OCI-LY7 (cell line): Measurements from ENCODE around the gene TST. TPM values are rescaled to one million over a fixed set of nuclear protein-coding genes. Genes with fewer than 3 reads are reported as not detected.

ENCODE experiments used
- BruUV-seq: library from RNA; stranded (reverse); fragments of 400-500 nt; replicated peaks from 2 replicates; lab custom pipeline; 2021; lab: Mats Ljungman, UMichigan
- CTCF ChIA-PET: fragments of 300-600 bp; sonication (Branson Sonifier 250); formaldehyde crosslinking; loops from one replicate; lab custom pipeline; 2022; ENCODE audit warnings: antibody characterized with exemption; ENCODE audit not compliant: unreplicated experiment; lab: Charles Lee
- POLR2A ChIA-PET: fragments of 300-600 bp; sonication (Branson Sonifier 250); formaldehyde crosslinking; loops from one replicate; lab custom pipeline; 2022; ENCODE audit warnings: antibody characterized with exemption; lab: Charles Lee
- DNase-seq: peaks from one replicate; pipeline ENCODE4 v3.0.0-alpha.2; 2015; ENCODE audit warnings: low spot score
- H2AFZ ChIP-seq: fragments of 200-600 bp; sonication (generic), shearing (Covaris generic); 2 replicates; pipeline ENCODE4 v1.6.1; 2014; ENCODE audit warnings: mild to moderate bottlenecking, antibody characterized with exemption, low read length, moderate library complexity
- H3K27ac ChIP-seq: fragments of 200-600 bp; sonication (generic); 2 replicates; pipeline ENCODE4 v1.5.1; 2014; ENCODE audit warnings: mixed run types, low read depth, mild to moderate bottlenecking, moderate library complexity, low read length, inconsistent platforms; ENCODE audit not compliant: poor library complexity, severe bottlenecking
- H3K36me3 ChIP-seq: fragments of 200-600 bp; sonication (generic); 2 replicates; pipeline ENCODE4 v1.6.1; 2014; ENCODE audit warnings: mild to moderate bottlenecking, antibody characterized with exemption, low read length, moderate library complexity, mixed read lengths; ENCODE audit not compliant: insufficient read depth
- H3K4me1 ChIP-seq: fragments of 200-600 bp; sonication (generic); 2 replicates; pipeline ENCODE4 v1.5.1; 2014; ENCODE audit warnings: mild to moderate bottlenecking, low read length; ENCODE audit not compliant: insufficient read depth, poor library complexity, severe bottlenecking
- H3K4me2 ChIP-seq: fragments of 200-600 bp; sonication (generic); 2 replicates; pipeline ENCODE4 v1.6.1; 2014; ENCODE audit warnings: mild to moderate bottlenecking, low read length
- H3K4me3 ChIP-seq: fragments of 200-600 bp; sonication (generic); 2 replicates; pipeline ENCODE4 v1.5.1; 2014; ENCODE audit warnings: mild to moderate bottlenecking, low read depth, low read length; ENCODE audit not compliant: poor library complexity, severe bottlenecking
- H3K79me2 ChIP-seq: fragments of 200-600 bp; sonication (generic); 2 replicates; pipeline ENCODE4 v1.6.1; 2016; ENCODE audit warnings: low read depth, mild to moderate bottlenecking, low read length, moderate library complexity, mixed read lengths; ENCODE audit not compliant: insufficient read depth
- H3K9me2 ChIP-seq: fragments of 200-600 bp; sonication (generic); 2 replicates; pipeline ENCODE4 v1.6.1; 2016; ENCODE audit warnings: mild to moderate bottlenecking, low read length, mixed read lengths; ENCODE audit not compliant: insufficient read depth
- H3K9me3 ChIP-seq: fragments of 200-600 bp; sonication (generic); 2 replicates; pipeline ENCODE4 v1.6.1; 2014; ENCODE audit warnings: mild to moderate bottlenecking, mixed run types, low read length, mixed read lengths
- H4K20me1 ChIP-seq: fragments of 200-600 bp; sonication (generic); 2 replicates; pipeline ENCODE4 v1.6.1; 2014; ENCODE audit warnings: mild to moderate bottlenecking, antibody characterized with exemption, low read length, moderate library complexity, mixed read lengths; ENCODE audit not compliant: insufficient read depth
- CTCF ChIP-seq: fragments of 200-600 bp; sonication (generic); conservative IDR thresholded peaks from 2 replicates; pipeline ENCODE4 v1.5.1; 2014; ENCODE audit warnings: mild to moderate bottlenecking, antibody characterized with exemption, low read length, moderate library complexity, mixed read lengths
- EZH2phosphoT487 ChIP-seq: fragments of 200-600 bp; sonication (generic); IDR thresholded peaks from 2 replicates; pipeline ENCODE4 v1.6.1; 2018; ENCODE audit warnings: low read depth, borderline replicate concordance, mild to moderate bottlenecking, mixed run types, antibody characterized with exemption, low read length, moderate library complexity, mixed read lengths
- intact Hi-C: fragments of 100-400 bp; cut with micrococcal nuclease; formaldehyde crosslinking; loops from one replicate; pipeline ENCODE4 v1.10.0; 2022; ENCODE audit not compliant: unreplicated experiment
- small RNA-seq: library from RNA; depleted of rRNA; stranded (forward); fragments of <200 nt; gene quantifications from one replicate; pipeline ENCODE3, GENCODE V24; 2014
- total RNA-seq, 2 experiments: library from RNA; depleted of rRNA in 1 of 2; stranded (reverse); fragments of >200 nt in 1 of 2; shearing (Covaris generic) in 1 of 2; gene quantifications; 2 replicates each; pipeline ENCODE4 v1.2.3, GENCODE V29; 2014 to 2022

Gene TST
- total RNA-seq, 2 experiments from 2014 or later = 36.0 to 41.5 TPM

GRCh38 chr22:36963302-36963701, 55.9 kb downstream of the TST start:
- Histone ChIP-seq H3K9me3 (no peaks in the 10 kb centered on the region), H4K20me1 (no peaks in the 10 kb centered on the region), H3K4me1 (no peaks in the 10 kb centered on the region), H3K36me3 (no peaks in the 10 kb centered on the region), H3K4me2 (no peak overlapping the region), H3K79me2 (no peaks in the 10 kb centered on the region), H3K9me2 (no peaks in the 10 kb centered on the region), H2AFZ (no peak overlapping the region), H3K27ac (no peak overlapping the region), H3K4me3 (no peak overlapping the region)
- BruUV-seq = no TSS peak
- no peak for TF ChIP-seq EZH2phosphoT487
- no peak for TF ChIP-seq CTCF
- DNase-seq = no peak
- ChIA-PET POLR2A (interaction anchor here (0.6 kb wide), 1 partner anchor 804 kb away, joined by 5 read pairs; no protein-coding TSS in a partner anchor), CTCF (no interaction called here)
- intact Hi-C loops = no loop called here

- ChIA-PET CTCF (no interaction called here), POLR2A (no interaction called here)
- BruUV-seq = no TSS peak
- no peaks in the 10 kb centered on the region for H4K20me1 ChIP-seq
- H3K9me3 ChIP-seq = no peaks in the 10 kb centered on the region
- no peak overlapping the region for H3K27ac ChIP-seq
- H3K9me2 ChIP-seq = no peaks in the 10 kb centered on the region
- H3K4me3 ChIP-seq = no peak overlapping the region
- TF ChIP-seq EZH2phosphoT487 (no peak), CTCF (no peak)
- H2AFZ ChIP-seq = no peak overlapping the region
- H3K4me1 ChIP-seq = no peaks in the 10 kb centered on the region
- H3K79me2 ChIP-seq = no peaks in the 10 kb centered on the region
- intact Hi-C loops = no loop called here
- no peak overlapping the region for H3K4me2 ChIP-seq
- no peaks in the 10 kb centered on the region for H3K36me3 ChIP-seq
- no peak for DNase-seq
Measured at GRCh38 chr22:36961626-36962025, 57.6 kb downstream of the TST start.

Small RNAs within 50 kb of the gene (small RNA-seq; reads per million reads assigned to genes)
- not detected for gene RF00019

Other genes starting within 250 kb of the TST start
- gene IFT27, start 243.3 kb downstream of the TST start, total RNA-seq (2014; rRNA removed; shearing (Covaris generic)) = 18.3 and 22.1 TPM in 2 replicates
- 50.0 and 53.9 TPM in 2 replicates for gene IFT27, start 243.3 kb downstream of the TST start, total RNA-seq (2022)
- gene PVALB, start 202.4 kb downstream of the TST start, total RNA-seq (2014; rRNA removed; shearing (Covaris generic)) = not detected in 2 replicates
- gene PVALB, start 202.4 kb downstream of the TST start, total RNA-seq (2022) = not detected in 2 replicates
- gene NCF4, start 158.4 kb downstream of the TST start, total RNA-seq (2014; rRNA removed; shearing (Covaris generic)) = 63.6 and 68.0 TPM in 2 replicates
- 97.4 and 121 TPM in 2 replicates for gene NCF4, start 158.4 kb downstream of the TST start, total RNA-seq (2022)
- 6.2 and 7.6 TPM in 2 replicates for gene CSF2RB, start 105.8 kb downstream of the TST start, total RNA-seq (2014; rRNA removed; shearing (Covaris generic))
- 21.6 and 23.4 TPM in 2 replicates for gene CSF2RB, start 105.8 kb downstream of the TST start, total RNA-seq (2022)
- 105 and 124 TPM in 2 replicates for gene MPST, start 295 bp upstream of the TST start, total RNA-seq (2014; rRNA removed; shearing (Covaris generic))
- gene MPST, start 295 bp upstream of the TST start, total RNA-seq (2022) = 61.8 and 67.2 TPM in 2 replicates
- gene KCTD17, start 32.3 kb upstream of the TST start, total RNA-seq (2014; rRNA removed; shearing (Covaris generic)) = 17.7 and 20.3 TPM in 2 replicates
- gene KCTD17, start 32.3 kb upstream of the TST start, total RNA-seq (2022) = 21.7 and 22.0 TPM in 2 replicates
- gene TMPRSS6, start 90.3 kb upstream of the TST start, total RNA-seq (2014; rRNA removed; shearing (Covaris generic)) = not detected in 2 replicates
- gene TMPRSS6, start 90.3 kb upstream of the TST start, total RNA-seq (2022) = not detected in 2 replicates
- not detected in 2 replicates for gene IL2RB, start 130.5 kb upstream of the TST start, total RNA-seq (2014; rRNA removed; shearing (Covaris generic))
- not detected in 2 replicates for gene IL2RB, start 130.5 kb upstream of the TST start, total RNA-seq (2022)
- gene C1QTNF6, start 168.8 kb upstream of the TST start, total RNA-seq (2014; rRNA removed; shearing (Covaris generic)) = 6.8 and 7.3 TPM in 2 replicates
- gene C1QTNF6, start 168.8 kb upstream of the TST start, total RNA-seq (2022) = 18.7 and 19.6 TPM in 2 replicates
- gene SSTR3, start 193.0 kb upstream of the TST start, total RNA-seq (2014; rRNA removed; shearing (Covaris generic)) = 0.05 and 0.25 TPM in 2 replicates
- 0.30 TPM in 2 replicates for gene SSTR3, start 193.0 kb upstream of the TST start, total RNA-seq (2022)
- gene RAC2, start 224.8 kb upstream of the TST start, total RNA-seq (2014; rRNA removed; shearing (Covaris generic)) = 91.5 and 142 TPM in 2 replicates
- 321 and 331 TPM in 2 replicates for gene RAC2, start 224.8 kb upstream of the TST start, total RNA-seq (2022)